HepG2 (cell line): ENCODE results near the gene TAMM41.

Experiments used
- CCAR2 ChIP-seq: fragments of 200-400 bp; formaldehyde crosslinking; optimal IDR thresholded peaks from 2 replicates; pipeline ENCODE3; 2018; ENCODE audit warnings: low read depth, mild to moderate bottlenecking, low read length, moderate library complexity
- HES4 ChIP-seq: sonication (generic); formaldehyde crosslinking; IDR thresholded peaks from 2 replicates; pipeline ENCODE4 v1.9.0; 2021; ENCODE audit warnings: mild to moderate bottlenecking, missing genetic modification reagents, borderline replicate concordance
- JUN ChIP-seq: sonication (generic); formaldehyde crosslinking; IDR thresholded peaks from 2 replicates; pipeline ENCODE4 v1.4.0; 2020; ENCODE audit warnings: mild to moderate bottlenecking, missing genetic modification reagents
- KLF16 ChIP-seq, 2 experiments: sonication (generic) in 1 of 2; formaldehyde crosslinking in 1 of 2; IDR thresholded peaks; 2 replicates each; pipeline versions ENCODE4 v1.6.1 to v1.8.0; 2016 to 2023; ENCODE audit warnings: missing genetic modification reagents in 2 of 2, missing compliant biosample characterization in 1 of 2
- MAZ ChIP-seq, 2 experiments: sonication (generic) in 1 of 2; formaldehyde crosslinking in 1 of 2; IDR thresholded peaks; 2 replicates each; pipeline versions ENCODE4 v1.5.0 to v1.6.1; 2012 to 2020; ENCODE audit warnings: low read depth in 2 of 2, mild to moderate bottlenecking in 2 of 2, borderline replicate concordance in 1 of 2, improper control_type of control experiment in 1 of 2, low read length in 1 of 2, missing genetic modification reagents in 1 of 2, moderate library complexity in 1 of 2
- NPAS2 ChIP-seq: sonication (generic); formaldehyde crosslinking; IDR thresholded peaks from 2 replicates; pipeline ENCODE4 v1.8.0; 2022; ENCODE audit warnings: mild to moderate bottlenecking, missing genetic modification reagents, borderline replicate concordance
- SMC3 ChIP-seq: IDR thresholded peaks from 2 replicates; pipeline ENCODE4 v1.6.1; 2011; ENCODE audit warnings: low read length, improper control_type of control experiment
- TF ChIP-seq, protein P1 (sequence below), 2 experiments: IDR thresholded peaks; 2 replicates each; pipeline ENCODE4 v1.6.1; 2011 to 2012; ENCODE audit warnings: low read length in 2 of 2, borderline replicate concordance in 1 of 2, low read depth in 1 of 2, mild to moderate bottlenecking in 1 of 2, moderate library complexity in 1 of 2
- TF ChIP-seq, protein P2 (sequence below): sonication (generic); formaldehyde crosslinking; IDR thresholded peaks from 2 replicates; pipeline ENCODE4 v1.5.0; 2020; ENCODE audit warnings: mild to moderate bottlenecking, missing genetic modification reagents, moderate library complexity

DNA sequence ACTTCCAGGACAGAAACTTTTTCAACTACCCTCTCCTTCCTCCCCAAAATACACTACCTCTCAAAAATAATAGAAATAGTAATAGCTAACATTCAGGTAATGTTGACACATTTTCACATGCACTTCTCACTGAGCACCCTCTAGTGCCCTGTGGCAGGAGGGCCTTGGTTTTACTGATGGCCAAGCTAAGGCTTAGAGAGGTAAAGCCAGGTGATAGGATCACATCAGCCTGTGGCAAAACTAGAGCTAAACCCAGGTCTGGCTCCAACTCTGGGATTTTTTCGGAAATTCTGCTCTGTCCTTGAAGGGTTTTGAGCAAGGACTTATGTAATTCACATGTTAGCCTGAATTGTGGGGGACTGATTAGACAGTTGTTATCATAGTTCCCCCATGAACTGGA is 922 bp upstream of the TAMM41 start:
- TF ChIP-seq CCAR2 (no peak), NPAS2 (CRISPR knock-in tag) (no peak), SMC3 (no peak), JUN (CRISPR knock-in tag) (no peak), KLF16 (CRISPR knock-in tag; IDR thresholded peaks at IDR 0.05) (no peak), MAZ (IDR thresholded peaks at IDR 0.05; ENCODE audit: borderline replicate concordance, low read depth, low read length) (no peak), MAZ (CRISPR knock-in tag; IDR thresholded peaks at IDR 0.05; ENCODE audit: low read depth) (no peak), HES4 (CRISPR knock-in tag) (no peak)
- TF ChIP-seq, protein P1, sequence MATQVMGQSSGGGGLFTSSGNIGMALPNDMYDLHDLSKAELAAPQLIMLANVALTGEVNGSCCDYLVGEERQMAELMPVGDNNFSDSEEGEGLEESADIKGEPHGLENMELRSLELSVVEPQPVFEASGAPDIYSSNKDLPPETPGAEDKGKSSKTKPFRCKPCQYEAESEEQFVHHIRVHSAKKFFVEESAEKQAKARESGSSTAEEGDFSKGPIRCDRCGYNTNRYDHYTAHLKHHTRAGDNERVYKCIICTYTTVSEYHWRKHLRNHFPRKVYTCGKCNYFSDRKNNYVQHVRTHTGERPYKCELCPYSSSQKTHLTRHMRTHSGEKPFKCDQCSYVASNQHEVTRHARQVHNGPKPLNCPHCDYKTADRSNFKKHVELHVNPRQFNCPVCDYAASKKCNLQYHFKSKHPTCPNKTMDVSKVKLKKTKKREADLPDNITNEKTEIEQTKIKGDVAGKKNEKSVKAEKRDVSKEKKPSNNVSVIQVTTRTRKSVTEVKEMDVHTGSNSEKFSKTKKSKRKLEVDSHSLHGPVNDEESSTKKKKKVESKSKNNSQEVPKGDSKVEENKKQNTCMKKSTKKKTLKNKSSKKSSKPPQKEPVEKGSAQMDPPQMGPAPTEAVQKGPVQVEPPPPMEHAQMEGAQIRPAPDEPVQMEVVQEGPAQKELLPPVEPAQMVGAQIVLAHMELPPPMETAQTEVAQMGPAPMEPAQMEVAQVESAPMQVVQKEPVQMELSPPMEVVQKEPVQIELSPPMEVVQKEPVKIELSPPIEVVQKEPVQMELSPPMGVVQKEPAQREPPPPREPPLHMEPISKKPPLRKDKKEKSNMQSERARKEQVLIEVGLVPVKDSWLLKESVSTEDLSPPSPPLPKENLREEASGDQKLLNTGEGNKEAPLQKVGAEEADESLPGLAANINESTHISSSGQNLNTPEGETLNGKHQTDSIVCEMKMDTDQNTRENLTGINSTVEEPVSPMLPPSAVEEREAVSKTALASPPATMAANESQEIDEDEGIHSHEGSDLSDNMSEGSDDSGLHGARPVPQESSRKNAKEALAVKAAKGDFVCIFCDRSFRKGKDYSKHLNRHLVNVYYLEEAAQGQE (IDR thresholded peaks at IDR 0.05; ENCODE audit: borderline replicate concordance in 1 of 2, low read depth in 1 of 2, low read length in 2 of 2): no peak
- TF ChIP-seq, protein P2, sequence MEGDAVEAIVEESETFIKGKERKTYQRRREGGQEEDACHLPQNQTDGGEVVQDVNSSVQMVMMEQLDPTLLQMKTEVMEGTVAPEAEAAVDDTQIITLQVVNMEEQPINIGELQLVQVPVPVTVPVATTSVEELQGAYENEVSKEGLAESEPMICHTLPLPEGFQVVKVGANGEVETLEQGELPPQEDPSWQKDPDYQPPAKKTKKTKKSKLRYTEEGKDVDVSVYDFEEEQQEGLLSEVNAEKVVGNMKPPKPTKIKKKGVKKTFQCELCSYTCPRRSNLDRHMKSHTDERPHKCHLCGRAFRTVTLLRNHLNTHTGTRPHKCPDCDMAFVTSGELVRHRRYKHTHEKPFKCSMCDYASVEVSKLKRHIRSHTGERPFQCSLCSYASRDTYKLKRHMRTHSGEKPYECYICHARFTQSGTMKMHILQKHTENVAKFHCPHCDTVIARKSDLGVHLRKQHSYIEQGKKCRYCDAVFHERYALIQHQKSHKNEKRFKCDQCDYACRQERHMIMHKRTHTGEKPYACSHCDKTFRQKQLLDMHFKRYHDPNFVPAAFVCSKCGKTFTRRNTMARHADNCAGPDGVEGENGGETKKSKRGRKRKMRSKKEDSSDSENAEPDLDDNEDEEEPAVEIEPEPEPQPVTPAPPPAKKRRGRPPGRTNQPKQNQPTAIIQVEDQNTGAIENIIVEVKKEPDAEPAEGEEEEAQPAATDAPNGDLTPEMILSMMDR (CRISPR knock-in tag): peak; percentile 29; the same call in 1 of the 2 replicates
